SU-DHL-6 (cell line): ENCODE results near the gene GBA2.

Experiments
- EZH2phosphoT487 ChIP-seq: fragments of 200-600 bp; sonication (generic), shearing (Covaris generic); conservative IDR thresholded peaks from 2 replicates; pipeline ENCODE4 v1.6.1; 2018; ENCODE audit warnings: mild to moderate bottlenecking, antibody characterized with exemption, low read length, moderate library complexity, mixed read lengths
- TF ChIP-seq, protein P1 (sequence below): fragments of 200-600 bp; sonication (generic); IDR thresholded peaks from one replicate; pipeline ENCODE4 v1.5.1; 2017; ENCODE audit warnings: antibody characterized with exemption, mild to moderate bottlenecking, low read length, moderate library complexity; ENCODE audit not compliant: insufficient read depth, poor library complexity, severe bottlenecking

DNA sequence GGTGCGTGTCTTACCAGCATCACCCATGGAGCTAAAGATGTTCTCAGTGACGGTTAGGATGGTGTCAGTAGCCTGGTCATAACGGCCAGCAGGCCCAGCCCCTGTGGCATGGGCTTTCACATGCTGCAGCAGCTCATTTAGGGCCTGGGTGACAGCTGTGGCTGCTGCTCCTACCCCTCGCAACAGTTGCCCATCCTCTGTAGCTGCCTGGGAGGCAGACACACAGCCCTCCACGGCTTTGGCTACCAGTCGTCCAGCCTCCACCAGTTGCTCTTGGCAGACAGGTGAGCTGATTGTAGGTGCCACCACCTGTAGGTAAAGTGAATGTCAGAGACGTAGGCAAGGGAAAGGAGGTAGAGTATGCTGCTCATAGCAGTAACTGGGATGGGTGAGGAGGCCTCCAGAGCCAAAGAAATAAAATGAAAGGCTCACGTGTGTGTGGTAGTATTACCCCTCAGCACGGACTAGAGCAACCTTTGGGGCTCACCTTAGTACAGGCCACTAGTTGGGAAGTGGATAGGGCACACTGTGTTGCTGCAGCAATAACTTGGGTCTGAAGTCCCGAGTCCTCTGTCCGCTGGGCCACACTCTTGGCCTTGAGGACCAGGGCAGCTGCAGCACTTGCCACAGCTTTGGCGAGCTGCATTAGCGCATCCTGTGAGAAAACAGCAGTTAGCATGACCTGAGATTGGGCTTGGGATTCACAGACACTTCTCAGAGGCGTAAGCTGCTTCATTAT lies 31.7 kb downstream of the GBA2 start:
- TF ChIP-seq, protein P1, sequence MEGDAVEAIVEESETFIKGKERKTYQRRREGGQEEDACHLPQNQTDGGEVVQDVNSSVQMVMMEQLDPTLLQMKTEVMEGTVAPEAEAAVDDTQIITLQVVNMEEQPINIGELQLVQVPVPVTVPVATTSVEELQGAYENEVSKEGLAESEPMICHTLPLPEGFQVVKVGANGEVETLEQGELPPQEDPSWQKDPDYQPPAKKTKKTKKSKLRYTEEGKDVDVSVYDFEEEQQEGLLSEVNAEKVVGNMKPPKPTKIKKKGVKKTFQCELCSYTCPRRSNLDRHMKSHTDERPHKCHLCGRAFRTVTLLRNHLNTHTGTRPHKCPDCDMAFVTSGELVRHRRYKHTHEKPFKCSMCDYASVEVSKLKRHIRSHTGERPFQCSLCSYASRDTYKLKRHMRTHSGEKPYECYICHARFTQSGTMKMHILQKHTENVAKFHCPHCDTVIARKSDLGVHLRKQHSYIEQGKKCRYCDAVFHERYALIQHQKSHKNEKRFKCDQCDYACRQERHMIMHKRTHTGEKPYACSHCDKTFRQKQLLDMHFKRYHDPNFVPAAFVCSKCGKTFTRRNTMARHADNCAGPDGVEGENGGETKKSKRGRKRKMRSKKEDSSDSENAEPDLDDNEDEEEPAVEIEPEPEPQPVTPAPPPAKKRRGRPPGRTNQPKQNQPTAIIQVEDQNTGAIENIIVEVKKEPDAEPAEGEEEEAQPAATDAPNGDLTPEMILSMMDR = no peak
- TF ChIP-seq EZH2phosphoT487 = no peak
